Measurements from ENCODE around the gene NFYB. TPM values are rescaled to one million over a fixed set of nuclear protein-coding genes. Genes with fewer than 3 reads are reported as not detected.

The NFYB gene
- total RNA-seq, 6 experiments from 2014 or later, result 10.1 to 12.9 (median 12.2) TPM

DNA sequence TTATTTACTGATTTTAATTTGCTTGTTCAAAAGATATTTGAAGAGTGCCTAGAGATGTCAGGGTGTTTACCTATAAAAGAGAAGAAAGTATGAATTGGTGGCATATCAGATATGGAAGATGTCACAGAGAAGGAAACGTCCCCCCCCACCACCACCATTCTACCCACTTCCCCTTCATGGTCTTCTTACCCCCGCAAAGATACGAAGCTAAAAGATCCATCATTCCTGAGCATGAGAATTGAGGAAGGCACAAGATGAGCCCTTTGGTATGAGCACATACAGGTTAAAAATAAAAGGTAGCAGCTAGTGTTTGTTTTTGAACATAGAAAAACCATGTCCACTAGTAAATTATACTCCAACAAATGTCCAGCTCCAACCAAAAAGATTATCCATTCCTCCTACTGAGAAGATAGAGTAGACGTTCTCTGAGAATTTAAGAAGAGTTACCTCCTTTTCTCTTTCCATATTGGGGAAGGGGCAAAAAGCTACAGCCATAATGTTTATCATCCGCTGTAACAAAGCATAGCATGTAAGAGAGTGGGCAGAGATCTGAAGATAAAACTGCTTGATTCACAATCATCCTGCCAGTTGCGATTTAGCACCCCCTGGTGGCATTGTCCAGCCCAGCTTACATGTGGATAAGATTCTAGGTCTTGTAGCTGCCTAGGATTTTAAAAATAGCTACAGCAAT lies 29.1 kb downstream of the NFYB start:
- Histone ChIP-seq H3K27me3 (no peaks in the 10 kb centered on the region), H3K9me3 (no peaks in the 10 kb centered on the region), H3K4me3 (no peak overlapping the region), H3K4me1 (peaks cover 0 to 20% (median 3%) of the 10 kb centered on the region in 4 donors), H3K27ac (peak overlapping the region in 1 of 3 donors; percentile 25), H3K36me3 (no peaks in the 10 kb centered on the region)
- 28% methylated on average over 6 of the region's 6 CpGs for WGBS (ENCODE audit: insufficient coverage, low coverage, low lambda C conversion rate, missing lambda C conversion rate)
- TF ChIP-seq POLR2A (IDR thresholded peaks at IDR 0.05), result no peak
- TF ChIP-seq, protein P1, sequence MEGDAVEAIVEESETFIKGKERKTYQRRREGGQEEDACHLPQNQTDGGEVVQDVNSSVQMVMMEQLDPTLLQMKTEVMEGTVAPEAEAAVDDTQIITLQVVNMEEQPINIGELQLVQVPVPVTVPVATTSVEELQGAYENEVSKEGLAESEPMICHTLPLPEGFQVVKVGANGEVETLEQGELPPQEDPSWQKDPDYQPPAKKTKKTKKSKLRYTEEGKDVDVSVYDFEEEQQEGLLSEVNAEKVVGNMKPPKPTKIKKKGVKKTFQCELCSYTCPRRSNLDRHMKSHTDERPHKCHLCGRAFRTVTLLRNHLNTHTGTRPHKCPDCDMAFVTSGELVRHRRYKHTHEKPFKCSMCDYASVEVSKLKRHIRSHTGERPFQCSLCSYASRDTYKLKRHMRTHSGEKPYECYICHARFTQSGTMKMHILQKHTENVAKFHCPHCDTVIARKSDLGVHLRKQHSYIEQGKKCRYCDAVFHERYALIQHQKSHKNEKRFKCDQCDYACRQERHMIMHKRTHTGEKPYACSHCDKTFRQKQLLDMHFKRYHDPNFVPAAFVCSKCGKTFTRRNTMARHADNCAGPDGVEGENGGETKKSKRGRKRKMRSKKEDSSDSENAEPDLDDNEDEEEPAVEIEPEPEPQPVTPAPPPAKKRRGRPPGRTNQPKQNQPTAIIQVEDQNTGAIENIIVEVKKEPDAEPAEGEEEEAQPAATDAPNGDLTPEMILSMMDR (IDR thresholded peaks at IDR 0.05), result peak; percentile 80 to 95 (median 92)
- ATAC-seq (peak; percentile 84 to 93 (median 90)), DNase-seq (peak; percentile 65 to 81 (median 77))
- intact Hi-C loops (cut with DNase I), result no loop called here

DNA sequence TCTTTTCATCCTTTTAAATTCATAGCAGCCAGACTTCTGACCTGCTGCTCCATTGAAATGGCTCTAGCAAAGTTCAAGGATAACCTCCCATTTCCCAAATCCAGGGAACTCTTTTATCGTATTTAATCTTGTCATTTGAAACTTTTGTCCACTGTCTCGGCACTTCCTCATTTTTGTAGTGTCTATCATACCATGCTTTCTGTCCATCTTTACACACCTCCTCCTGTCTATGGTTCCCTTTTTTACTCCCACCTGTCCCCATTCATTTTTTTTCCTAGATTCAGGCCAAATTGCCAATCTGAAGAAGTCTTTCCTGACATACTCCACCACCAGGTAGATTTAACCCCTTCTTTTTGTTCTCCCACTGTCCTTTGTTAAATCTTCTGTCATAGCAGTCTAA lies 31.0 kb downstream of the NFYB start:
- no peaks in the 10 kb centered on the region for H3K9me3 ChIP-seq
- H3K4me1 ChIP-seq, result peaks cover 0 to 20% (median 3%) of the 10 kb centered on the region in 4 donors
- no peak overlapping the region for H3K4me3 ChIP-seq
- ATAC-seq (no peak), DNase-seq (no peak)
- WGBS (ENCODE audit: insufficient coverage, low coverage, low lambda C conversion rate, missing lambda C conversion rate), result 63% methylated on average over 2 of the region's 2 CpGs
- no peak overlapping the region for H3K27ac ChIP-seq
- H3K36me3 ChIP-seq, result peaks cover 0 to 5% (median 1%) of the 10 kb centered on the region in 4 donors
- no peak for TF ChIP-seq POLR2A (IDR thresholded peaks at IDR 0.05)
- TF ChIP-seq, protein P1 (IDR thresholded peaks at IDR 0.05), result no peak
- intact Hi-C loops (cut with DNase I), result no loop called here
- H3K27me3 ChIP-seq, result no peaks in the 10 kb centered on the region

DNA sequence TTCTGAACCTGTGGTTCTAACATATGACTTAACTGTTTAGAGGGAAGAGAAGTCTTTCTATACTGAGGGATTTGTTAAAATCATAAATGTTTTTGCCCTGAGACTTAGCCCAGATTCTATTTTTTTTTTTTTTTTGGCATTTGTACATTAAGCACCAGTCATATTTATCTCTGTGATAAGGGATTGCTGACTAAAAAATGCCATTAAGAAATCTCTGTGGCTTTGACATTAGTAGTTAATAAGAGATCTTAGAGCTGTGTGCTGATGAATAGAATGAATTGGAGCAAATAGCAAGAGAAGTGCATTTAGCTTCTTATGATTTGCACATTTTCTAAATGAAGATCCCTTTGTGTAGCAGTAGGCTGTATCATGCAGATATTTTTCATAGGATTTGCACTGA lies 32.5 kb downstream of the NFYB start:
- no peak for DNase-seq
- intact Hi-C loops (cut with DNase I), result no loop called here
- no peaks in the 10 kb centered on the region for H3K9me3 ChIP-seq
- no peak for TF ChIP-seq POLR2A (IDR thresholded peaks at IDR 0.05)
- TF ChIP-seq, protein P1 (IDR thresholded peaks at IDR 0.05), result no peak
- H3K4me3 ChIP-seq, result no peak overlapping the region
- ATAC-seq, result no peak
- H3K27ac ChIP-seq, result no peak overlapping the region
- peaks cover 0 to 5% (median 1%) of the 10 kb centered on the region in 4 donors for H3K36me3 ChIP-seq
- H3K4me1 ChIP-seq, result peaks cover 0 to 16% (median 3%) of the 10 kb centered on the region in 4 donors
- H3K27me3 ChIP-seq, result no peaks in the 10 kb centered on the region

DNA sequence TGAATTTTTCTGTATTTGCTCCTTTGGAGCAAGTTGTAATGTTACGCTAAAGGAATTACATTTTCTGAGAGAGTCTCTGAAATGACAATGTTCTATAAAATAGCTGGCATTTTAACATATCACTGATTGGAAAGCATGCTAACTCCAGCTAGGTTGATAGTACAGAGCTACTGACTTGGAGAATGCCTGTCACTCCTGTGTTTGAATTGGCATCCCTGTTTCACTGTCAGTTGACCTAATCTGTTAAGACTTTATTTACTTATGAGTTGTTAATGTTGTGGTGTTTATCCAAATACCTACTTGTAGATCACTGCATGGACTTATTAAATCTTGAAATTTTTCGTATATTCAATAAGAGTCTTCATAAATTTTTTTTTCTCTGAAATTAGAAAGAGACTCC lies 40.1 kb downstream of the NFYB start:
- no peaks in the 10 kb centered on the region for H3K4me1 ChIP-seq
- DNase-seq (no peak), ATAC-seq (peak; percentile 56 to 88 (median 64))
- no peak overlapping the region for H3K27ac ChIP-seq
- H3K27me3 ChIP-seq, result no peaks in the 10 kb centered on the region
- H3K36me3 ChIP-seq, result peaks cover 5 to 49% (median 15%) of the 10 kb centered on the region in 4 donors
- WGBS (ENCODE audit: insufficient coverage, low coverage, low lambda C conversion rate, missing lambda C conversion rate), result 40% methylated on average over 2 of the region's 2 CpGs
- no peaks in the 10 kb centered on the region for H3K9me3 ChIP-seq
- intact Hi-C loops (cut with DNase I), result no loop called here
- no peak for TF ChIP-seq POLR2A (IDR thresholded peaks at IDR 0.05)
- TF ChIP-seq, protein P1 (IDR thresholded peaks at IDR 0.05), result no peak
- H3K4me3 ChIP-seq, result no peak overlapping the region

Measured in right lobe of liver (tissue), 6 donors.